Activated naive CD4-positive, alpha-beta T cell treated with anti-CD3 and anti-CD28 coated beads, Interleukin-2, amount 10 ng/mL, durations not matched to agents 7 days and 5 days (primary cell): Measurements from ENCODE around the gene MTX1.
"Not testable (repeated sequence)": the region's sequence is repeated elsewhere in the genome, so short reads cannot be mapped to it uniquely, and the experiment has no call there.

ENCODE experiments used
- CTCF ChIA-PET: fragments of 350-600 bp; sonication (Branson Sonifier 250); formaldehyde crosslinking; loops from one replicate; lab custom pipeline; 2021; ENCODE audit warnings: antibody characterized with exemption; lab: Charles Lee
- DNase-seq: peaks from one replicate; pipeline ENCODE4 v3.0.0-alpha.2; 2020
- H3K27ac Mint-ChIP-seq: one replicate; pipeline ENCODE4 v1.8.0; 2021; ENCODE audit warnings: mild to moderate bottlenecking, moderate library complexity, mixed read lengths
- H3K27me3 Mint-ChIP-seq: one replicate; pipeline ENCODE4 v1.8.0; 2021; ENCODE audit warnings: mild to moderate bottlenecking, mixed read lengths
- H3K36me3 Mint-ChIP-seq: one replicate; pipeline ENCODE4 v1.8.0; 2021; ENCODE audit warnings: mixed read lengths
- H3K4me1 Mint-ChIP-seq: one replicate; pipeline ENCODE4 v1.8.0; 2021; ENCODE audit warnings: mixed read lengths
- H3K4me3 Mint-ChIP-seq: one replicate; pipeline ENCODE4 v1.8.0; 2021; ENCODE audit warnings: mild to moderate bottlenecking, moderate library complexity, mixed read lengths
- H3K9me3 Mint-ChIP-seq: one replicate; pipeline ENCODE4 v1.8.0; 2021; ENCODE audit warnings: mixed read lengths

Gene MTX1

GRCh38 chr1:155235375-155235774, 26.9 kb downstream of the MTX1 start:
- Mint-ChIP-seq H3K4me1 (peaks cover 26% of the 10 kb centered on the region), H3K27ac (peak overlapping the region; percentile 50), H3K36me3 (peaks cover 24% of the 10 kb centered on the region)
- H3K27me3 Mint-ChIP-seq, H3K9me3 Mint-ChIP-seq, DNase-seq, CTCF ChIA-PET, H3K4me3 Mint-ChIP-seq: not testable (repeated sequence)

- Mint-ChIP-seq H3K4me1 (peaks cover 37% of the 10 kb centered on the region), H3K27ac (peak overlapping the region; percentile 25), H3K4me3 (no peak overlapping the region), H3K27me3 (no peaks in the 10 kb centered on the region), H3K36me3 (peaks cover 28% of the 10 kb centered on the region), H3K9me3 (no peaks in the 10 kb centered on the region)
- CTCF ChIA-PET, result no interaction called here
- no peak for DNase-seq
Observed at GRCh38 chr1:155236451-155236850, 28.0 kb downstream of the MTX1 start.

GRCh38 chr1:155241069-155241679, 32.7 kb downstream of the MTX1 start:
- H3K9me3 Mint-ChIP-seq, result peaks cover 1% of the 10 kb centered on the region
- peak overlapping the region; percentile 84 for H3K27ac Mint-ChIP-seq
- CTCF ChIA-PET, result interaction anchor here (0.7 to 2.7 kb wide), 7 partner anchors 10 to 68 kb away, joined by 3 to 16 read pairs (median 4); partner anchors contain the start of gene KRTCAP2
- H3K4me1 Mint-ChIP-seq, result peaks cover 68% of the 10 kb centered on the region
- H3K4me3 Mint-ChIP-seq, result peak overlapping the region; percentile 82
- H3K36me3 Mint-ChIP-seq, result peaks cover 27% of the 10 kb centered on the region
- peak; percentile 81 for DNase-seq
- H3K27me3 Mint-ChIP-seq, result peaks cover 5% of the 10 kb centered on the region

GRCh38 chr1:155241841-155242264, 33.4 kb downstream of the MTX1 start:
- peaks cover 64% of the 10 kb centered on the region for H3K4me1 Mint-ChIP-seq
- DNase-seq, result no peak
- H3K27me3 Mint-ChIP-seq, result peaks cover 5% of the 10 kb centered on the region
- H3K9me3 Mint-ChIP-seq, result peaks cover 1% of the 10 kb centered on the region
- peak overlapping the region; percentile 82 for H3K4me3 Mint-ChIP-seq
- CTCF ChIA-PET, result interaction anchor here (0.7 to 2.7 kb wide), 6 partner anchors 9 to 69 kb away, joined by 3 to 16 read pairs (median 4); partner anchors contain the start of gene KRTCAP2
- peak overlapping the region; percentile 84 for H3K27ac Mint-ChIP-seq
- peaks cover 25% of the 10 kb centered on the region for H3K36me3 Mint-ChIP-seq

GRCh38 chr1:155242805-155243358, 34.4 kb downstream of the MTX1 start:
- Mint-ChIP-seq H3K27ac (peak overlapping the region; percentile 95), H3K27me3 (peaks cover 5% of the 10 kb centered on the region), H3K4me3 (peak overlapping the region; percentile 79), H3K4me1 (peaks cover 64% of the 10 kb centered on the region), H3K36me3 (peaks cover 21% of the 10 kb centered on the region), H3K9me3 (peaks cover 1% of the 10 kb centered on the region)
- DNase-seq, result no peak
- CTCF ChIA-PET, result interaction anchor here (0.9 to 2.3 kb wide), 2 partner anchors 36 to 500 kb away, joined by 3 to 10 read pairs; partner anchors contain the start of gene THBS3

- peak overlapping the region; percentile 95 for H3K27ac Mint-ChIP-seq
- H3K4me3 Mint-ChIP-seq, result peak overlapping the region; percentile 79
- H3K36me3 Mint-ChIP-seq, result peaks cover 16% of the 10 kb centered on the region
- peaks cover 1% of the 10 kb centered on the region for H3K9me3 Mint-ChIP-seq
- peaks cover 56% of the 10 kb centered on the region for H3K4me1 Mint-ChIP-seq
- peaks cover 5% of the 10 kb centered on the region for H3K27me3 Mint-ChIP-seq
- peak; percentile 99 for DNase-seq
- CTCF ChIA-PET, result interaction anchor here (0.8 to 2.3 kb wide), 5 partner anchors 16 to 348 kb away, joined by 3 to 10 read pairs (median 4); partner anchors contain the start of gene THBS3
Observed at GRCh38 chr1:155244368-155245162, 36.1 kb downstream of the MTX1 start.

GRCh38 chr1:155245163-155245524, 36.6 kb downstream of the MTX1 start:
- DNase-seq, result no peak
- Mint-ChIP-seq H3K27ac (peak overlapping the region; percentile 95), H3K4me3 (peak overlapping the region; percentile 79), H3K4me1 (peaks cover 55% of the 10 kb centered on the region), H3K36me3 (peaks cover 16% of the 10 kb centered on the region), H3K9me3 (peaks cover 1% of the 10 kb centered on the region), H3K27me3 (peaks cover 5% of the 10 kb centered on the region)
- CTCF ChIA-PET, result interaction anchor here (0.8 to 2.3 kb wide), 4 partner anchors 38 to 347 kb away, joined by 3 to 10 read pairs (median 4); partner anchors contain the start of gene THBS3

GRCh38 chr1:155246796-155247195, 38.3 kb downstream of the MTX1 start:
- not testable (repeated sequence) for DNase-seq, H3K27me3 Mint-ChIP-seq, H3K4me3 Mint-ChIP-seq, H3K27ac Mint-ChIP-seq, H3K36me3 Mint-ChIP-seq, H3K9me3 Mint-ChIP-seq
- peaks cover 48% of the 10 kb centered on the region for H3K4me1 Mint-ChIP-seq
- CTCF ChIA-PET, result interaction anchor here (1.5 to 6.2 kb wide), 2 partner anchors 43 to 60 kb away, joined by 4 to 39 read pairs; partner anchors contain the start of gene FDPS

GRCh38 chr1:155247667-155248553, 39.4 kb downstream of the MTX1 start:
- no peak overlapping the region for H3K27ac Mint-ChIP-seq
- H3K4me3 Mint-ChIP-seq, result no peak overlapping the region

GRCh38 chr1:155250246-155250632, 41.7 kb downstream of the MTX1 start:
- Mint-ChIP-seq H3K4me3 (peak overlapping the region; percentile 67), H3K27me3 (no peaks in the 10 kb centered on the region), H3K9me3 (no peaks in the 10 kb centered on the region), H3K27ac (peak overlapping the region; percentile 62), H3K36me3 (peaks cover 4% of the 10 kb centered on the region), H3K4me1 (peaks cover 39% of the 10 kb centered on the region)
- no peak for DNase-seq
- CTCF ChIA-PET, result interaction anchor here (0.7 to 6.2 kb wide), 32 partner anchors 9 to 642 kb away, joined by 3 to 138 read pairs (median 6); partner anchors contain the start of genes CLK2, FDPS, KRTCAP2 and RUSC1

More at GRCh38 chr1:155247667-155248553, 39.4 kb downstream of the MTX1 start:
- peaks cover 5% of the 10 kb centered on the region for H3K27me3 Mint-ChIP-seq
- H3K9me3 Mint-ChIP-seq, result peaks cover 1% of the 10 kb centered on the region
- H3K36me3 Mint-ChIP-seq, result peaks cover 9% of the 10 kb centered on the region
- CTCF ChIA-PET, result interaction anchor here (1.5 to 6.2 kb wide), 4 partner anchors 12 to 76 kb away, joined by 4 to 138 read pairs (median 48); partner anchors contain the start of genes FDPS, RUSC1 and SCAMP3
- no peak for DNase-seq
- H3K4me1 Mint-ChIP-seq, result peaks cover 40% of the 10 kb centered on the region

- H3K27ac Mint-ChIP-seq, result peak overlapping the region; percentile 78
- peaks cover 4% of the 10 kb centered on the region for H3K36me3 Mint-ChIP-seq
- CTCF ChIA-PET, result interaction anchor here (0.5 to 6.2 kb wide), 43 partner anchors 9 to 729 kb away, joined by 3 to 138 read pairs (median 4); partner anchors contain the start of genes CLK2, FDPS, KRTCAP2 and RUSC1
- no peaks in the 10 kb centered on the region for H3K27me3 Mint-ChIP-seq
- peak; percentile 98 for DNase-seq
- H3K4me3 Mint-ChIP-seq, result peak overlapping the region; percentile 60
- no peaks in the 10 kb centered on the region for H3K9me3 Mint-ChIP-seq
- peaks cover 42% of the 10 kb centered on the region for H3K4me1 Mint-ChIP-seq
Observed at GRCh38 chr1:155250633-155251449, 42.3 kb downstream of the MTX1 start.

- no peaks in the 10 kb centered on the region for H3K27me3 Mint-ChIP-seq
- peaks cover 41% of the 10 kb centered on the region for H3K4me1 Mint-ChIP-seq
- CTCF ChIA-PET, result interaction anchor here (0.5 to 6.2 kb wide), 38 partner anchors 9 to 728 kb away, joined by 3 to 138 read pairs (median 4); partner anchors contain the start of genes CLK2, FDPS, KRTCAP2 and RUSC1
- H3K36me3 Mint-ChIP-seq, result peaks cover 4% of the 10 kb centered on the region
- H3K4me3 Mint-ChIP-seq, result no peak overlapping the region
- no peak overlapping the region for H3K27ac Mint-ChIP-seq
- H3K9me3 Mint-ChIP-seq, result no peaks in the 10 kb centered on the region
- DNase-seq, result no peak
Observed at GRCh38 chr1:155251566-155251965, 43.1 kb downstream of the MTX1 start.
